GM20431 (cell line): Measurements from ENCODE around the gene HJURP.

Experiments used
- in situ Hi-C: fragments of 300-500 bp; cut with MseI, MboI; formaldehyde crosslinking; loops from one replicate; pipeline ENCODE4 v1.15.0; 2020; ENCODE audit warnings: low sequenced_read_pairs; ENCODE audit not compliant: unreplicated experiment

Gene HJURP

DNA sequence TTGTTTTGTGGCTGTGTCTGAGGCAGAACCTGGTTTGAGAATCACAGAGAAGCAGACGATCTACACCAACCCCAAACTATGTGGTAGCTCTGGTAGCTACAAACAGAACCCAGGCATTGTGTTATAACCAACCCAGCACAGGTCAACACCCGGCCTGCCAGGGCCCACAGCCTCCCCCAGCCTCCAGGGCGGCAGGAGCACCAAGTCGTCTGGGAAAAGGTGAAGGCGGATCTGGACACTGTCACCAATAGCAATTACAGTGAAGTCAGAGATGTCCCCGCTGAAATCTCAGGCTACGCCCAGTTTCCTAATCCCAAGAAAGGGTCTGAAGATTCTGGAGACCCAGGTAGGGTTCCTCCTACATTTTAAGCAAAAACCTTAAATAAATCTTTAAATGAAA lies 3.6 kb downstream of the HJURP start:
- in situ Hi-C loops = no loop called here

DNA sequence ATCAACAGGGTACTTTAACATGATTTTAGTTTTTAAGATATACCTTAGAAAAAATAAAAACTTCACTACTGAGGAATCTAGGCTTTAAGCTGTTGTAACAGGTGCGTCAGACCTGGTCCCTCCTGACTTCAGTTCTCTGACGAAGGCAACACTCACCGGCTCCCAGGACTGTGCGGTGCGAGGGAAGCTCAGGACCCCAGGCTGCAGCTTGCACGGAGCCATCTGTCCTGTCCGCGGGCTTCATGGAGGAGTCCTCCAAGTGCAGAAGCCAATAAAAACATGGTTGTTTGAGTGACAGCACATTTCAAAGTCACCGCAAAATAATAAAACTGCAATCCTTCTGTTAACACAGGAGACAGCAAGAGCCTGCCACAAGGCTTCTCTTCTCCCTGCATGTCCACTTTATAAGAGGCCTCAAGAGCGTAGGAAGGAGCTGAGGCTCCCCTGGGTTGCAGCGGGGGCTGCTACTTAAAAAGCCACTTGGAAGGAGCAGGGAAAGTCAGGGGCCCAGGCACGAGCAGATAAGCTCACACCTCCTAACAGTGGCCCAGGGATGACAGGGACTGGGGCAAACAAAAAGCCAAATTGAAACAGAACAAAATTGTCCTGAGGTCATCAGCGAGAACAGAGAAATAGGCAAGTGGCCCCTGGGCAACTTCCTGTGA lies 4.6 kb downstream of the HJURP start:
- in situ Hi-C loops = no loop called here

DNA sequence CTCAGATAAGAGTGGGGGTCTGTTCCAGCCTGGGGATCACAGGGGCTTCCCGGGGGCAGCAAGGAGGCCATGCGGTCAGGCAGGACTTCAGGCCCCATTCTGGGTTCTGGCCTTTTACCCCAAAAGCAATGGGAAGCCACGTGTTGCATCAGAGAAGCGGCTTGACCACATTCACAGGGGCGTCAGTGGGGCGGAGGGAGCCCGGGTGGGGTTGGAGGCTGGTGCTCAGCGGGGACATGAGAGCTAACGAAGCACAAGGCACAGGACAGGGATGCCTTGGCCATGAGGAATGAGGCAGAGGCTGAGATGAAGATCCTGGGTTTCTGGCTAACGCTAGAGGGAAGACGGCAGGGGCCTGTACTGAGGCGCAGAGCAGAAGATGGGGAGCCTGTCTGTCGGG lies 6.1 kb downstream of the HJURP start:
- in situ Hi-C loops = no loop called here

DNA sequence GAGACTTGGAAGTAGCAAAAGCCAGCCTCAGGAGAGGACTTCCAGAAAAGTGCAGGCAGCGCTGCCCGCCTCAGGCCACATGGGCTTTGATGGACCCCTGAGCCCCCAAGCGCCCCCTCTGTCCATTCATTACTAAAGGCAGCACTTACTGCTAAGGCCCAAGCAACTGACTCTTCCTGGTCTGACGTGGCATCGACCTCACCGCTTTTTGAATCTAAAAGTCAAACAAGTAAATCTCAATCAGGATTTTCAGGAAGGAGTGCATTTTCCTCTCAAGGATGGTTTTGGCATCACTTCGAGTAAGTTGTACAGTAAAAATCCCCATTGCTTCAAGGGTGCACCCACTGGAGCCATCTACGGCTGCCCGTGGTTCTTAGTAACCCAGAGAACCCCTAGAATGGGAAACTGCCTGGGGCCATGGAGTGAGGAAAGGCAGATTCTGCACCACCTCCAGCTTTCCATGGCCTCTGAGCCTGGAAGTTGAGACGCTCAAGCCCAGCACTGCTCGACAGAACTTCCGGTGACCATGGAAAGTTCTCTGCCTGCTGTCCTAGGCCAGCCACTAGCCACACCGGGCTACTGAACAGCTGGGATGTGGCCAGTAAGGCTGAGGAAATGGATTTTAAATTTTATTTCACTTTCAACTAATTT lies 7.0 kb downstream of the HJURP start:
- in situ Hi-C loops = no loop called here

DNA sequence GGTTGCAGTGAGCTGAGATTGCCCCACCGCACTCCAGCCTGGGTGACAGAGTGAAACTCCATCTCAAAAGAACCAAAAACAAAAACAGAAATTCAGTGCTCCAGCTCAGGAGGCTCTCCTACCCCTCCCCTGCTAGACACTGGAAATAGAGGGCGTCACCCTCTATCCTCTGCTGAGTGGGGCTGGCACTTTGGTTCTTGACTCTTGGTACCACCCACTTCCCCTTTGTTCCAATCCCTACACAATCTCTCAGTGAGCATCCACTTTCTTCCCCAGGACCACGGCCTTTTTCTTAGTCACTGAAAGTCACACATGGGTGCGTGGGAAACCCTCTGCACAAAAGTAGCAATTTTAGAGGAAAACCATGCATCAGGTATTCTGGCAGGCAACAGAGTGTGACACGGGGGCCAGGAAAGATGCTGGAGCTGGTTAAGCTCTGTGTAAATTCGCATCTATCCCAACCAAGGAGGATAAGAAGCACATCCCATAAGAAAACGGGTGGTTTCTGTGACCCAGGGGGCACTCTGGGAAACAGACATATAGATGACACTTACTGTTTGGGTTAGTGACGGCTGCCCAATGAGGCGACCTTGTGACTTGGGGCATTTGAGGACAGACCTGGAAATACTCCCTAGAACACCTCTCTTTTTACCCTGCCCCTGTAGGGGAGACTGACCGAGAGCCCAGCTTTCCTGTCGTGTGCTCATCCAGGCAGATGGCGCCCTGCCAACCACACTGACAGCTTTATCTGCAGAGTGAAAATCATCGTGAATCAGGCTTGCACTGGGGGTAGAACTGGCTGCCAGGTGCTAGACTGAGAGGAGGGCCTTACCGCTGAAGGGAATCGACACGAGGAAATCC lies 7.7 kb downstream of the HJURP start:
- in situ Hi-C loops = no loop called here

DNA sequence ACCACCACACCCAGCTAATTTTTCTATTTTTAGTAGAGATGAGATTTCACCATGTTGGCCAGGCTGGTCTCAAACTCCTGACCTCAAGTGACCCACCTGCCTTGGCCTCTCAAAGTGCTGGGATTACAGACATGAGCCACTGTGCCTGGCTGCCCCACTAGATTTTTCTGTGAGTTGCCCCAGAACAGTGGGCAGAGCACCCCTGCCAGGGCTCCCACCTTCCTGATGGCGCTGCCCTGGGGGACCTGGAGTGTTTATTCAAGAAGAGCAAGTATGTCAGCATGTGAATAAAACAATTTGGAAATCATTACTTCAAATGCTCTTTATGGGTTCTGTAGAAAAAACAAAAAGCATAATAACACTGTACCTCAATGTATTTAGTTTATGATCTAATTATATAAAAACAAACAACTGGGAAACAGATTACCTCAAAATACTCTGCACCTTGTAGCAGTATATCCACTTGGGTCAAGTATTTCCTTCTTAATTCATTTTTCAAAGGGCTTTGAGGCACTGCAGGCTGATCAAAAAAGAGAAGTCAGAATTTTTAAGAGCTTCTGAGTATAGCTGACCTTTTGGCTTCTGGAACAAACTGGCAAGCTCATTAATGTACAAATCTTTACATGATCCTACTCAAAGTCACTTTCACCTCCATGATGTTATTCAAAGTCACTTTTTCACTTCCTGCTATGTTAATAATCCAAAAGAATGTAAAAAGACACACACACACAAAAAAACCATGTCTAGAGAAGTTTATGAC lies 8.9 kb downstream of the HJURP start:
- in situ Hi-C loops = no loop called here

DNA sequence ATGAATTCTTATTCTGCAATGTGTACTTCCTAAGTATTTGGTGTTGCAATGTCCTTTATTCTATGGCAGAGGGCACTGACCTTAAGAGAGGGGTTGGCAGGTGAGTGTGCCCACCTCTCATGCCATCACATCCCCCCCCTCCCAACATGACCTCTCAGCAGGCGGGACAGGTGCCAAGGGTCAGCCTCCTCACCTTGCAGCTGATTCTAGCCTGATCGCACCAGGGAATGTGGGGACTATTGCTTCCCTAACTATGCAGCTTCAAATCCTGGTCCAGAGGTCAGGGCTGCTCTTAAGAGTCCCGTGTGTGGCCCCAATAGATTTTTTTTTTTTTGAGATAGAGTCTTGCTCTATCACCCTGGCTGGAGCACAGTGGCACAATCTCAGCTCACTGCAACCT lies 9.5 kb downstream of the HJURP start:
- in situ Hi-C loops = no loop called here

DNA sequence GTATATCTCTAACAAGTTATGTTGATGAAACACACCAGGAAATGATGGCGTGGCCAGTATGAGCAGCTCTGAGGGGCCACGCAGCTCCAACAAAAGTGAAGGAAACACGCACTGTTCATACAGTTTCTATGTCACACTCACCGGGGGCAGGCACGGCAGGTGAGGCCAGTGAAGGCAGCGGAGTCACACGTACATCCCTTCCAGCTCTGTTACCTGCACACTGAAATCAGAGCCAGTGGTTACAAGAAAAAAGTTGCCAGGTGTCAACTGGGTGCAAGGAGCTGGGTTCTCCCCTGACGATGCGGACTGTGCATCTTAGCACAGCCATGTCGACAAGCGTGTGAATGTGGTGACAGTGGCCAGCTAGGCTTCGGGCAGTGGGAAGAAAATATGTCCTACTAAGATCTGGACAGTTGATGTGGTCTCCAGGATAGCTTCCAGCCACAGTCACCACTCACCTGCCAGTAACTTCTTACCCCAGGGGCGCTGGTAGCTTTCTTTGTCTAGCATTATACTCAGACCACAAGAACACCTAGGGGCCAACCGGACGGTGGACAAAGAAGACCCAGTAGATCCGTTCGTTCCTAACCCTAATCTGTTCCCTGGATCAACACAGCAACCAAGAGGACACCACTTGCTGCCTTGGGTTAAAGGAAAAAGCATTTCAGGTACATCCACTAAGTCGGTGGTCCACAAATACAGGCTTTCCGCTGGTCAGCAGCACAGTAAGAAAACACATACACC lies 10.1 kb downstream of the HJURP start:
- in situ Hi-C loops = no loop called here

DNA sequence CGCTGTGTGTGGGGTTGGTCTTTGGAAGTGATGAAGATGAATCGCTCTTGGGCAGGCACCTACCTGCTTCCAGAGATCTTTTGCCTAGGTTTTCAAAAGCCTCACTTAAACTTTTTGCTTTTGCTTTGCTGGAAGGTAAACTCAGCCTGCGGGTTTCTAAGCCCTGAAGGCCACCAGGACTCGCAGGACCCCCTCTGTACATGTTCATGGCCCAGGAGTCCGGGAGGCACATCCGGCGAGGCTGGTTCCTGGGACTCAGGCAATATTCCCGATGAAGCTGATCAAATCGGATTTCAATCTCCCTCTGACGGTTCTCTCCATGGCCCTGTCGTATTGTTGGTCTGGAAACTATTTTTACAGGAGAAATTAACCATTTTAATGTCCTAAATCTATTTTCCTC lies 13.2 kb downstream of the HJURP start:
- in situ Hi-C loops = no loop called here

DNA sequence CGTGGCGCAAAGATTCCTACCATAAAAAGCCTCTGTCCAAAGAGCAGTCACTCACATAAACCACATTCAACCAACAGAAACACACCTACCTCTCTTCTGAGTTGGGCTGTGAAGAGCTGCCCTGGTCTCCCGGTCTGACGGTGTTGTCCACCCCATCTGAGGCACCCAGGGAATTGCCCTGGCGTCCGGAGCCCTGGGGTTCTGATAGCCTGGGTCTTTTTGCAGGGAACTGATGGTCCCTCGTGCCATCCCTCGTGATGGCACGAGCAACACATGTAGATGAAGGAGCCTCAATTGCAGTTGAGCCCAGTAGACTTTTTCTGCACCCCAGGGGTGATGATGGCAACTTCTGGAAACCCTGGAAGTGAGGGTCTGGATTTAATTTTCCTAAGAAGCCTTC lies 13.8 kb downstream of the HJURP start:
- in situ Hi-C loops = no loop called here

DNA sequence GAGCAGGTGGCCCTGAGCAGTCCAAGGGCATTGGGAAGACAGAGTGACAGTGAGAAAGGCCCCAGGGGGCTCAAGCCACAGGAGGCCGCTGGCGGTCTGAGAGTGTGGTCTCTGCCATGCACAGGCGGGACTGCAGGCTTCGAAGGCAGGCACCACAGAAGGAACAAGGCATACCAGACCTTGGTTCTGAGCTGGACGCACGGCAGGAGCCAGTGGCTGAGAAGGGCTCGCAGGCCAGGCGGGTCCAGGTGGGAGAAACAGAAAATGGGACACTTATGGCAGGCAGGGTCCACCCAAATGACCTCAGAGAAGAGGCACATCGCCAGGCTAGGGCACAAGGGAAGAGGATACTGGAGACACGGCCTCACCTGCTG lies 14.9 kb downstream of the HJURP start:
- in situ Hi-C loops = no loop called here

DNA sequence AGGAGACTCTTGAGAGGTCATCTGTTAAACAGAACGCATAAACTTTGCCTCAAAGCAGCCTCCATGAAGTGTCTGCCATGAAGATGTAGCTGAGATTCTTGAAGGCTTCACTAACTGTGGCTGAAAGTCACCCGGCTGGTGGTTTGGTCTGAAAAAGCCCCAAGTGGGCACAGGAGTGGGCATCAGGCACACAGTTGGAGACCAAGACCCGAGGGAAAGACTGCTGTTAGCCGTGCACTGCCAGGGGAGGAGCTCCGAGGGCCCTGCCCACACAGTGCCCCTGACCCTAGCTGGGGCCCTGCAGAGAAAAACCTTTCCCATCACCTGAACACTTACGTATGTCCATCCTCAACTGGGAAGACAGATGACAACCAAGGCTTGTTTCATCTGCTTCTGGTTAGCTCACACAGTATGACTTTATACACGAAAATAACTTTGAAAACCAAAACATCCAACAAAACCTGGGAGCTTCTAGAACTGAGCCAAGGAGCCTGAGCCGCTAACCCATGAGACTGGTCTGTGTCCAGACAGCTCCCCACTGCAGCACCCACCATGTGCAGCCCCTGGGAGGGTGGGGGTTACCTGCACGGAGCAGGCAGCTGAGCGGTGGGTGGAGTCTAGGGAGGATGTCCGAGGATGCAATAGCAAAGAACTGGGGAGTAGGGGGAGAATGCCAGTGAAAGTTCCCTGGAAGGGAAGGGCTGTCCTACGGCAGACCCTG lies 15.4 kb downstream of the HJURP start:
- in situ Hi-C loops = no loop called here

DNA sequence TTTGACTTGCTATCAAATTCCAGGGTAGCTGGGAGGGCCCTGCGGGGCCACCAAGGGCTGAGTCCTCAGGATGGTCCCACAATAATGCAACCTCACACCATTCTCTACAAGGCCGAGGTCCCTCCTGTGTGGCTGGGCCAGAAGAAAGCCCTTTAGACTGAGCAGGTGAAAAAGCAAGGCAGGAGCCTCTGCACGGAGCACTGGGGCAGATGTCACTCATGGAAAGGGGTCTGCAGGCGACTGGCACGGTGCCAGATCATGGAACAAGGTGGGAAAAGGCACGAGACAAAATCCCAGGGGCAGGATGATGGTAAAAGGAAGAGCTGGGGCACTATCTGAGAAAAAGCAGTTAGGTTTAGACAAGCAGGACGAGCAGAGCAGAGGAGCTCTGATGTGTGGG lies 16.1 kb downstream of the HJURP start:
- in situ Hi-C loops = no loop called here

DNA sequence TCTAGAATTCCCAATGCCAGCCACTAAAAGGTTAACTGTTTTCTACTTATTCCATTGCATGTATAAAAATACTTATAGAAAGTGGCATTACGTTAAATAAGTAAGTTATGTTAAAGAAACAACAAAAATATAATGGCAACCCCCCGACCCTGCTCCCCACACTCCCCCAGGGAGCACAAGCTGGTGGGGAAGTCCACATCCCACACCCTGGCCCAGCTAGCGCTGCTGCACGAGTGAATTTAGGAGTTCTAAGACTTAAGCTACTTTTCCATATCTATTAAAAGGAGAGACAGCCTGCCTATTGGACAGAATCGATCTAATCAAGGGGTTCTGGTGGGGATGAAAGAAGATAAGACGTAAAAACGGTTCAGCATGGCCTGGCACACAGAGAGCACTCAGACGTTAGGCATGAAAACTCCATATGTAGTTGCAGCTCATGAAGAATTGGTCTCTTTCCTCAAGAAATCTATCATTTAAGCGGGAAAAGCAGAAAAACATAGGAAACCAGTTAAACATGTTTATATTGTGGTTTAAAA lies 16.6 kb downstream of the HJURP start:
- in situ Hi-C loops = no loop called here

DNA sequence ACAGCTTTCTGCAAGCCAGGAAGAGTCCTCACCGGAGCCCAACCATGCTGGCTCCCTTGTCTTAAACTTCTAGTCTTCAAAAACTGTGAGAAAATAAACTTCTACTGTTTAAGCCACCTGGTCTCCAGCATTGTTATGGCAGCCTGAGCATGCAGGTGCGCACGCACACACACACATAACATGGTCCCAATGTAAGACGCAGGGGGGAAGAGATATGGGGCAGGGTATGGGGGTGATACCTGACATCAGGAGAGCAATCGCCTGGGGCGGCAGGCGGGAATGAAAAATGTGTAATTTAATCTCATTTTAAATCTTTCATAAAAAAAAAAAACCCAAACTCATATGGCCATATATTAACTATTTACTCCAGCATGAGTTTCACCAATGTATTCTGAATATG lies 18.0 kb downstream of the HJURP start:
- in situ Hi-C loops = no loop called here

DNA sequence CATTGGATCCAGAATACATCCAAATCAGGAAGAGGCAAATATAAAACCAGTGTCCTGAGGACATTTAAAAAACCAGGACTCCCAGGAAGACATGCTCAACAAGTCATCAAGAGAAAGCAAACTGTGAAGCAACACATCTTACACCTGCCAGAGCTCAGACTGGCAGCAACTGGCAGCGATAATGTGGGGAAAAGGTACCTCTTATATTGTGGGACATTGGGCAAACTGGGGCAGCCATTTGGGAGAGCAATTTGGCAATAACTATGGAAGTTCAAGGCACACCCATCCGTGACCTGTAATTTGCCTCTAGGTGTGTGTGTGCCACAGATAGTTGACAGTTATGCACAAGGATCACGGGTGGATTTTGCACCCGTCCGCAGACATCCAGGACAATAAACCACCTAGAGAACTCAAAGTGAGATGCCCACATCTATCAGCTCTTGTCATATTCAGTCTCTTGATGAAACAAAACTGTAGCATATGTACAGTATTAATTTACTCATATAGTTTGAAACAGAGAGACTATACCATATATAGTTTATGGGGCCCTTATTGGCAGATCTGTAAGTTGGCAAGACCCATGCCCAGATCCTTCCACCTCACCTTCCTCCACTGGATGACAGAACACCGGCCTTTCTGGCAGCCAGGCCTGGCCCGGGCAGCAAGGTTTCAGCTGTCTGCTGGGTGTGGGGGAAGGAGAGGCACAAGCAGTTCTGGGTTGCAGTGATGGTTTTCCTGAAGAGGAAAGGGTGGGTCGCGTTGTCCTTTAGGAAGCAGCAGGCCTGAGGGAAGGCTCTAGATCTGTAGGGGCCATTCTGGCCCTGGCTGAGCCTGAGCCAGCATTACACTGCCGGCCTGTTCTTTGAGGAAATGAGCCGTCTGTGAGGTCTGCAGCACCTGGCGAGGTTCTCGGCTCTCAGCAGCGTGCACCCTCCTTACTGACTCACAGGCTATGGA lies 18.8 kb downstream of the HJURP start:
- in situ Hi-C loops = no loop called here

DNA sequence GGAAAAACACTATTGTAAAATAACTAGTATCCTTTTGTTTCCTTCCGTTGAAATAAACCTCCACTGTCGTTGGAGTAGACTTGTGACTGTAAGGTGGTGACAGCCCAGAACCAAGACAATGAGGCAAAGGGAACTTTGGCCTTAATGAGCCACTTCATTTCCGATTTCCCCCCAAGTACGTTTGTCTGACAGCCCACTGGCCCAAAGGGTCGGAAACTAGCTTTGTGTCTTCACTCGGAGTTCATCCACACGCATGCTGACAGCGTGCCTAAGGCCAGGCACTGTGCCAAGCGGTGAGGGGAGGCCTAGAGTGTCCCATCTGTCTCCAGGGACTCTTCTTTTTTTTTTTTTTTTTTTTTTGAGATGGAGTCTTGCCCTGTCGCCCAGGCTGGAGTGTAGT lies 21.0 kb downstream of the HJURP start:
- in situ Hi-C loops = no loop called here

DNA sequence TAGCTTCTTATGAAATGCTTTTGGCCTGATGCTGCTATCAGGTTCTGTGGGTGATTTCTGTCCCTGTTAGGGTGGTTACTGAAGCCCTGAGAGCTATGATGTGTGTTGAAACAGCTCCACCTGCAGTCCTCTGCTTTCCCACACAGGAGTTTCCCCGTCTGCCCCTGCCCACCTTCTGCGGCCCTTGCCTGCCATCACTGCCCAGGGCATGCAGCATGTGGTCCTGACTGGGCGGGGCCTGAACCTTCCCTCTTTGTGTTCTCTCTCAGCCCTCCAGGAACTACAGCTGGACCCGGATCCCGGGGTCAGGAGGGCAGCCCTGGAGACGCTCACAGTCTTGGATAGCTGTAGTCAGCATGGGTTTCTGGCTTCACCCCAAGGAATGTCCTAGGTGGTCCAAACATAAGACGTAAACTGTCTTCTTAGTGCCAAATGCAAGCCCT lies 21.4 kb downstream of the HJURP start:
- in situ Hi-C loops = no loop called here
